GM21528 (cell line): ENCODE results near the gene DTD2.
A peak's percentile ranks its signal among the peaks of the same experiment; 100 is the strongest.
"Not testable (repeated sequence)": the region's sequence is repeated elsewhere in the genome, so short reads cannot be mapped to it uniquely, and the experiment has no call there.

ENCODE experiments used
- ATAC-seq: cut with Tn5 transposase; IDR thresholded peaks from one replicate; pipeline ENCODE4 v1.9.1; 2021; ENCODE audit warnings: mild to moderate bottlenecking, moderate library complexity; ENCODE audit not compliant: unreplicated experiment, low FRiP score

Gene DTD2

GRCh38 chr14:31456841-31457664 is at the start of gene DTD2:
Gene DTD2, minus strand, starts transcription at chr14:31457506. Its CDS starts 113 bp downstream, at chr14:31457393.
- ATAC-seq: peak; percentile 99

- ATAC-seq: no peak
Observed at GRCh38 chr14:31505411-31505810, 48.1 kb upstream of the DTD2 start.

GRCh38 chr14:31501870-31502269 is 44.6 kb upstream of the DTD2 start:
- no peak for ATAC-seq

GRCh38 chr14:31492759-31493498 is 35.6 kb upstream of the DTD2 start:
- no peak for ATAC-seq

GRCh38 chr14:31489691-31490090 is 32.4 kb upstream of the DTD2 start:
- peak; percentile 56 for ATAC-seq

- ATAC-seq: no peak
Observed at GRCh38 chr14:31487886-31488285, 30.6 kb upstream of the DTD2 start, which contains the start of gene GPR33. Gene GPR33, minus strand, starts transcription at chr14:31488039. Its CDS starts 4,074 bp downstream, at chr14:31483965.

GRCh38 chr14:31486764-31487163 is 29.5 kb upstream of the DTD2 start:
- ATAC-seq: no peak

GRCh38 chr14:31484754-31485153 is 27.4 kb upstream of the DTD2 start:
- no peak for ATAC-seq

GRCh38 chr14:31480156-31480555 is 22.9 kb upstream of the DTD2 start:
- no peak for ATAC-seq

- ATAC-seq: no peak
Observed at GRCh38 chr14:31479027-31479426, 21.7 kb upstream of the DTD2 start.

- no peak for ATAC-seq
Observed at GRCh38 chr14:31477248-31477647, 19.9 kb upstream of the DTD2 start.

- ATAC-seq: no peak
Observed at GRCh38 chr14:31476131-31476866, 19.0 kb upstream of the DTD2 start.

- no peak for ATAC-seq
Observed at GRCh38 chr14:31466554-31466953, 9.2 kb upstream of the DTD2 start.

GRCh38 chr14:31465111-31465510 is 7.8 kb upstream of the DTD2 start:
- ATAC-seq: no peak

GRCh38 chr14:31462450-31462849 is 5.1 kb upstream of the DTD2 start:
- not testable (repeated sequence) for ATAC-seq

GRCh38 chr14:31461545-31461944 is 4.2 kb upstream of the DTD2 start:
- ATAC-seq: no peak

GRCh38 chr14:31457665-31458659 is 656 bp upstream of the DTD2 start:
- ATAC-seq: peak; percentile 0

GRCh38 chr14:31449971-31450610 is 7.2 kb downstream of the DTD2 start:
- ATAC-seq: no peak

GRCh38 chr14:31449136-31449535 is 8.2 kb downstream of the DTD2 start:
- ATAC-seq: no peak
